Amniotic epithelial cell (primary cell): ENCODE data around the gene BTBD6.
"Not testable (repeated sequence)": the region's sequence is repeated elsewhere in the genome, so short reads cannot be mapped to it uniquely, and the experiment has no call there.

ENCODE experiments used
- DNase-seq: peaks from one replicate; pipeline ENCODE4 v3.0.0-alpha.2; 2010; ENCODE audit warnings: low read depth

The BTBD6 gene

DNA sequence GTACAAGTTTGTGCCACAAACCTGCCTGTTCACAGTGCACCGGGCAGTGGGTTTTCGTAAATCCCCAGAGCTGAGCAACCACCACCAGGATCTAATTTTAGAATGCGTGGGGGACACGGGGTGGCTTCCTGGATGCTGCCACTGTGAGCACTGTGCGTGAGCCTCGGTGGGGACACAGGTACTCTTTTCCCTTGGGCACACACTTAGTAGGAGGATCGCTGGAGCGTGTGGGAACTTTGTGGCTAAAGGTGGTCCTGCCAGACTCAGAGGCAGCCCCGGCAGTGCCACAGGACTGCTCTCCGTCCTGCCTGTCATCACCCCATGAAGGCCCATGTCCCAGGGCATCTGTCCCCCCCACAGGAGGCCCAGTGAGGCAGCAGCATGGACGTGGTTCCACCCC lies 21.1 kb downstream of the BTBD6 start:
- DNase-seq, result no peak

DNA sequence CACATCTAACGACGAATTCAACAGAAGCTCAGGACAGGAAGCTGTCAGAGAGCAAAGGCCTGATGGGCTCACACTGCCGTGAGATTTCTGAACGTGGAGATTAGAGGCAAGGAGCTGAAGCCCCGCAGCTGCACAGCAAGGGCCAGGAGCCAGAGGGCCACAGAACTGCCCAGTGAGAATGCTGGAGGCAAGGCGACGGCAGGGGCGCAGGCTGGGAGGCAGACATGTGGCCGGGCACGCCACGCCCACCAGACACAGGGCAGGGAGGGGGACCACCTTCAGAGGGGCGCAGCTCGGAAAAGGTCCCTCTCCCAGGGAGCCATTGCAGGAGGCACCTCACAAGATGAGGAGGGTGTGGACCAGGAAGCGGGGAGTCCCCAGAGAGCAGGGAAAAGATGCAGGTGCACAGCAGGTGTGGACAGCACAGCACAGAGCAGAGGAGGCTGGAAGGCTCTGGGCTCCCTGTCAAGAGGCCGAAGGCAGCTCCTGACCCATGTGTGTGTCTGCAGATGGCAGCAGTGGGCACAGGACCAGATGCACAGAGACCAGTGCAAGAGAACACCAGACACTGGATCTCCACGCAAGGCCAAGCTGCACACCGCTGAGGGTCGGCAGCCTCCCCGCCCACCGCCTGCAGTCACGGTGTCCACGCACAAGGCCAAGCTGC lies 23.0 kb downstream of the BTBD6 start:
- DNase-seq, result no peak

DNA sequence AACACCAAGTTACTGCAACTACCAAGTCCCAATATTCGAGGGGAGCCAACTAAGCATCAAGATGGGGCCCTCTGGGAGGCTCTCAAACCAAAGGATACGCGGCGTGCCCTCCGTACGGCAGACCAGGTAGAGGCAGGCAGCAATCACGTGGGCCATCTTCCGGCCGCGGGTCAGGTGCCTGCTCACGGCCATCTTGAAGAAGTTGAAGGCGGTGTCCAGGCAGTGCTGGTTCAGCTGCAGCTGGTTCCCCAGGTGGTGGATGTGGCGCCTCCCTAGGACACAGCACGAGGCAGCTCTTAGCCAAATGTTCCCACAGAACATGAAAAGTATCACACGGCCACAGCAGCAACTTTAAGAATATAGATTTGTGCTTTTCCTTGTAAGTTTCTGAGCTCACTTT lies 24.3 kb downstream of the BTBD6 start:
- no peak for DNase-seq

DNA sequence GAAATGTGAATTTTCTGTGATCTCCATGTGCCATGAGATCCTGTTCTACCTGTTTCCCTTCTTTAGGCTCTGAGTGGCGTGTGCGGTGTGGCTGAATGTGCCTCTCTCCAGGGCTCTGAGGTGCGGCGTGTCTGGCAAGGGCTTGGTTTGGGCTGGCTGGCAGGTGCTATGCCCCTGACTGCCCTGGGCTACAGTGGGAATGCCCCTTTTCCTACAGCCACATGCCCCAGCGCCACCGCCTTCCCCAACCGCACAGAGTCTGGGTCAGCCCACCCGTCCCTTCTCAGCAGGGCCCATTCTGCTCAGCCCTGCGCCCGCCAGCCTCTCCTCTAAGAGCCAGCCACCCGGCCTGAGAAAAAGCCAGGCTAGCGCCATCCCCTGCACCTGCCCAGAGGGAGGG lies 24.7 kb downstream of the BTBD6 start:
- DNase-seq, result no peak

DNA sequence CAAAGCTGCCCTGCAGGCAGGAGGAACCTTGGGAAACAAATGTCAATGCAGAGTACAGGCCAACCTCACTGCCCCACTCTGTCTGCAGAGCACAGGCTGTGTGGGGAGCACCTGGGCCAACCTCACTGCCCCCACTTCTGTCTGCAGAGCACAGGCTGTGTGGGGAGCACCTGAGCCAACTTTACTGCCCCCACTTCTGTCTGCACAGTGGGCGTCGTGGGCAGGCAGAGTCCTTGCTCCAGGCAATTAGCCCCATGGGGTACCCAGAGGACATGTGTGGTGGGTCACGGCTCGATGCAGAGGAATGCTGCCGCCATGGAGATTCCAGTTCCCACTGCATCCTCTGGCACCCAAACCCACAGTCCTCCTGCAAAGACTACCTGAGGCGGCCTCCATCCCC lies 26.3 kb downstream of the BTBD6 start:
- DNase-seq, result no peak

DNA sequence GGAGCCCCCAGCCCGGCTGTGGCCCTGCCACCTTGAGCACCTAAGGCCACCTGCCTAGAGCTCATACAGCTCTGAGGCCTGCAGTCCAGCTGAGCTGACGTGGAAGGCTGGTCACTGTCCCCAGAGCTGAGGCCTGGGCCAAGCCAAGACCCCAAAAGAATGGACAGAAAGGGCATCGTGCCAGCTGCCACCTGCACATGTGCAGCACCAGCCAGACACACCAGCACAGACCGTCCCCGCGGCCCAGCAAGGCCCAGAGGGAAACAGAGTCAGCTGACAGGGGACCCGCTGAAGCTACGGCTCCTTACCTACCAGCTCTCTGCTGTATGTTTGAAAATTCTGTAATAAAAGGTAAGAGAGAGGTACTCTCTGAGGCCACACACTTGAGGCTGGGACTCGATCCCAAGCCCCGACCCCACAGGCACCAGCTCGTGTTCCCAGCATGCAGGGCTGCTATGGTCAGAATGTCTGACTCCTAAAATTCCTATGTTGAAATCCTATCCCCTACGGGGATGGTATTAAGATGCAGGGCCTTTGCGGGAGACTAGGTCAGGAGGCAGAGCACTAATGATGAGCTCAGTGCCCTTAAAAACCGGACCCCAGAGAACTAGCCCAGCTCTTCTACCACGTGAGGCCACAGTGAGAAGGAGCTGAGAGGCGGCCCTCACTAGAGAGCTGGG lies 27.1 kb downstream of the BTBD6 start:
- peak; percentile 69 for DNase-seq

DNA sequence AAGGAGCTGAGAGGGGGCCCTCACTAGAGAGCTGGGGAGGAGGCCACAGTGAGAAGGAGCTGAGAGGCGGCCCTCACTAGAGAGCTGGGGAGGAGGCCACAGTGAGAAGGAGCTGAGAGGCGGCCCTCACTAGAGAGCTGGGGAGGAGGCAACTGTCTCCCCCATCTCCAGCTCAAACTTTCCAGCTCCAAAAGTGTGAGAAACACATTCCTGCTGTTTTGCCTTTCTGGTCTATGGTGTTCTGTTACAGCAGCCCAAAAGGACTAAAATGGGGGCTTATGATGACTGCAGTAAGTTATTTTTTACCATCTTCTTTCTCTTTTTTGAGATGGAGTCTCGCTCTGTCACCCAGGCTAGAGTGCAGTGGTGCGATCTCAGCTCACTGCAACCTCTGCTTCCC lies 29.1 kb downstream of the BTBD6 start:
- DNase-seq, result not testable (repeated sequence)

DNA sequence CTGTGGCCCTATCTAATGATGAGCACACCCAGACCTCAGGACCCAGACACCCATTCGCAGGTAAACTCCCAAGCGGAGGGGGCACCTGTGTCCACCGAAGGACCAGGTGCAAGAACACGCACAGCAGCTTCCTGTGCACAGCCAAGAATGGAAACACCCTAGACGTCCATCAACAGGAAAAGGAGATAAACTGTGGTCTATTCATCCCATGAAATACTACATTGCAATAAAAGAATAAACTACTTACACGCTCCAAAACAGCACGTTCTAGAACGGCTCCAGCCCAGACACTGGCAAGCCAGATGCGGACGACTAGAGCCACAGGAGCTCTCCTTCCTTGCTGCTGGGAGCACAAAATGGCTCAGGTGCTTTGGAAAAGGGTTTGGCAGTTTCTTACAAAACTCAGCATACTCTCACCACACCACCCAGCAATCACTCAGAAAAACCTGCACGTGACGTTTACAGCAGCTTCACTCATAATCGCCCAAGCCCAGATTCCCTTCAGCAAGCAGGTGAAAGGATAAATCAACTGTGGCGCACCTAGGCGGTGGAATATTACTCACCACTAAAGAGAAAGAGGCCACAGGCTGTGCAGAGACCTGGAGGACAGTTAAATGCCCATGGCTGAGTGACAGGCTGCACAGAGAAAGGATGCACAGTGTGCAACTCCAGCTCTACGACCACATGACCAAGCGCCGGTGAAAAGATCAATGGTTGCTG lies 31.5 kb downstream of the BTBD6 start:
- DNase-seq, result no peak

DNA sequence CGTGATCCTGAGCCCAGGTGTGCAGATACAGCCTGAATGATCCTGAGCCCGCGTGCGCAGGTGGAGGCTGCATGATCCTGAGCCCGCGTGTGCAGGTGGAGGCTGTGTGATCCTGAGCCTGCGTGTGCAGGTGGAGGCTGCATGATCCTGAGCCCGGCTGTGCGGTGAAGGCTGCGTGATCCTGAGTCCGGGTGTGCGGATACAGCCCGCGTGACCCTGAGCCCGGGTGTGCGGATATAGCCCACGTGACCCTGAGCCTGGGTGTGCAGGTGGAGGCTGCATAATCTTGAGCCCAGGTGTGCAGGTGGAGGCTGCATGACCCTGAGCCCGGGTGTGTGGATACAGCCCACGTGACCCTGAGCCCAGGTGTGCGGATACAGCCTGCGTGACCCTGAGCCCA lies 32.2 kb downstream of the BTBD6 start:
- no peak for DNase-seq

DNA sequence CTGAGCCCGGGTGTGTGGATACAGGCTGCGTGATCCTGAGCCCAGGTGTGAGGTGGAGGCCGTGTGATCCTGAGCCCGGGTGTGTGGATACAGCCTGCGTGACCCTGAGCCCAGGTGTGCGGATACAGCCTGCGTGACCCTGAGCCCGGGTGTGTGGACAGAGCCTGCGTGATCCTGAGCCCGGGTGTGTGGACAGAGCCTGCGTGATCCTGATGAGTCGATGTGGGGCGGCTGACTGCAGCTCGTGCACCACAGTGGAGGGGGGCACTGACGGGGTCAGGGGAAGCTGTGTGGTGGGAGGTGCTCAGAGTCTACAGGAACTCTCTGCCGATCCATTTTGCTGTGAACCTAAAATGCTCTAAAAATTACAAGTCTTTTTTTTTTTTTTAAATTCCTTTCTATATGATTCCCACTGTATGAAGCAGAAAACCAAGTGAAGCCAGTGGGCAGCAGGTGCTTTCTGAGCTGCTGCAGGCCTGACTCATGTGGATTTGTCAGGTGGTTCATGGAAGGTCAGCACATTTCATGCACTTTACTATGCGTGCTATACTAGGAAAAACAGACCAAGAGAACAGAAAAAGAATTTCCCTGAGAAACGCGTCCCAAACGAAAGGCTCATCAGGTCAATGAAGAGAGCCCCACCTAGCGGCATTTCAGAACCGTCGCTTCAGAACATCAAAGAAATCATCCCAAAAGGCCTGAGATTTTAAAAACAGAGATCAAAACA lies 33.2 kb downstream of the BTBD6 start:
- peak; percentile 88 for DNase-seq

DNA sequence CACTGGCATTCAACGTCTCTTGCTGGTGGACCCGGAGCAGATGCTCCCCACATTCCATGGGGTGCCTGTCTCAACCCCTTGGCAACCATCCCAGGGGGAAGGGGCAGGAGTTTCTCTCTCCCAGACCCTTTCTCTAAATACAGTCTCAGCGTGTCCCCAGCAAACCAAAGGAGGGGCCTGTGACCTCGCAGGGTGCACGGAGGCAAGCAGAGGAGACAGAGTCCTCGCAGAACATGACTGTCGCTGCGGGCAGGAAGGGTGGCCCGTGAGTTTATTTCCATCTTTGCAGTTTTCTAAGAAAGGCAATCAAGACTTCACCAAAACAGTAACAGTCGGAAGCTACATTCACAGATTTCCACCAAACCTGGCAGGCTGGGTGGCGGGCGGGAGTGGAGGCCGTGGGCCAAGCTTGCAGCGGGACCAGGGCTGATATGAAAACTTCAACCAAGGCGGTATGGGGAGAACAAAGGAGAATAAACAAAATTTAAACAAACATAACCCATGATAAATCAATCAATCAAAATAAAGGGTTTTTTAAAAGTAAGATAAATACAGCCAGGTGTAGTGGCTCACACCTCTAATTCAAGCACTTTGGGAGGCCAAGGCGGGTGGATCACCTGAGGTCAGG lies 33.9 kb downstream of the BTBD6 start:
- DNase-seq, result no peak

DNA sequence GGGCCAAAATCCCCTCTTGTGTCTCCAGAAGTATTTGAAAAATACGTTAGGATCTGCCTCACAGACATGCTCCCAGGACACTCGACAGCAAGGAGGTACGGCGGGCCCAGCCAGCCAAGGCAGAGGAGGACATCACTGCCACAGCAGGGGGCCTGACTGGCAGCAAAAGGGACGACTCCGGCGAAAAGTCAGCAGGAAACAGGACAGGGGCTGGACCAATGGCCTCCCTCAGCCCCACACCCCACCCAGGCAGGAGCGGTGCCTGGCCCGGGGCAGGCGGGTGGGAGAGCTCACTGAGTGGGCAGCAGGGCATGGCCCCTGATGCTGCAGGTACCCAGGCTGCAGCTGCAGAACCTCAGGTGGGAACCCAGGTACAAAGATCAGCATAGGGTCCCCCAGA lies 34.7 kb downstream of the BTBD6 start:
- no peak for DNase-seq

DNA sequence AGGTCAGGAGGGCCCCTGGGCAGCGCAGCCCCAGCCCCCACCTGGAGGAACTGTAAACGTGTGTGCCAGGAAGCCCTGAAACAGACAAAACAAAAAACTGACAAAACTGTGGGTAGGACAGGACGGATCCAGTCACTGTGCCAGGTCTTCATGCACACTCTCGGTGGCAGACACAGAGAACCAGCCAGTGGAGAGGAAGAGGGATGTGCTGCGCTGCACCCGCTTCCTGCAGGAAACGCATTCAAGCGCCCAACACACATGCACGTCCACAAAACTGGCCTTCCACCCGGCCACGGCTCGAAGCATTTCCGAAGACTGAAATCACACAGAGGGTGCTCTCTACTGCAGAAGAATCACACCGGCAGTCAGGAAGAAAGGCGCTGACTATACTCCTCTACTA lies 35.6 kb downstream of the BTBD6 start:
- no peak for DNase-seq

DNA sequence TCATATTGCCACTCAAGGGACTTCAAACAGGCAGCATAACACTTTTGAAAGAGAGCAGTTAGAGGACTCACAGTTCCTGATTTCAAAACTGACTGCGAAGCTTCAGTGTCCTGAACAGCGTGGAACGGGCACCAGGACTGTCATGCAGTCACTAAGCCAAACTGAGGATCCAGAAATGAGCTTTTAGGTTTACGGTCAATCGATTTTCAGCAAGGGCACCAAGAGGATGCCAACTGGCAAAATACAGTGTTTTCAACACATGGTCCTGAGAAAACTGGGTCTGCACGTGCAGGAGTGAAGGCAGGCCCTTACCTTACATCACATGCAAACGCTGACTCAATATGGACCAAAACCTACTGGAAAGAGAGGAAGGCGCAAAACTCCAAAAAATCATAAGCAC lies 36.8 kb downstream of the BTBD6 start:
- no peak for DNase-seq

DNA sequence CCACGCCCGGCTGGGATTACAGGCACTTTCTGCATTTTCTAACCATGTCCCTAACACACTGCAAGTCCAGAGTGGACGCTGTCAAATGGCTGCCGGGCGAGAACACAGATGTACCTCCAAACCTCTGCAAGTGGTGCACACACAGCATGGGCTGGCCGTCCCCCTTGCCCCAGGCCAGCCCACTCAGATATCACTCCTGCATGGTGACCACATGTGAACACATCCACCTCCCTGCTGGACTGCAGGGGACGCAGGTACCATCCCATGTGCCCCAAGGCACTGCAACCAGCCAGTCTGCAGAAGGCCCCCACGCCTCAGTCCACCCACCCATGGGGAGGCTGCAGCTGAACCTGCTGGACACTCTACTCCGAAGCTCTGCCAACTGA lies 38.4 kb downstream of the BTBD6 start:
- no peak for DNase-seq

DNA sequence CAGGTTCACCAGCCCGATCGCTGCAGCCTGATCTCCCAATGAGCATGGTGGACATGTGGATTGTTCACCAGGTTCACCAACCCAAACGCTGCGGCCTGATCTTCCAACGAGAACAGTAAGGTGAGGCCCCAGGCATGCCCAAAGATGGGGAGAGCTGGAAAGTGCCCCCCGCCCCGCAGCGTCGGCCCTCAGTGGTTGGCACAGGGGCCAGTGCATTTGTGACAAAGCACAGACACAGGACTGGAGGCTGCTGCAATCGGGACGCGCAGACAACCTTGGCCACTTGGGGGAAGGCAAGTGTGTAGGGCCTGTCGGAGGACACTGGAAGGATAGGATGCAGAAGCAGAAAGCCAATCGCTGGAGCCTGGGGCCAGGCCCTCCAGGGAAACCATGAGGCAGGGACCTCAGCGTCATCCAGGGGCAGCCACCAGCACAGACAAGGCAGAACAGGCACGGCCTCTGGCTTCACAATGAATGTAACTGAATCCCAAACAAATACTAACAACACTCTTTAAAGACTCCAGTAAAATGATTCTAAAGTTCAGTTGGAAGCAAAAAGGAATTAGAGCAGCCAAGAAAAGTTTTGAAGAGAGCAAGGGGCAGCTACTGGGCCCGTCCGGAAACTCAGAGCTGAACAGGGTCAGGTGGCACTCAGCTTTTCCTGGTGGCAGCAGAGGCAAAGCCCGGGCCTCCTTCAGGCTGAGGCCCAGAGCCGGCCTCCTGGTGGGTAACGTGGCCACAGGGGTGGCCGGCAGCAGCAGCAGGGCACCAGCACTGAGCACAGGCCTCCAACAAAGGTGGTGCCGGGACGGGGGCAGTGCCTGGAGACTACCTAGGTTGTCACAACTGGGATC lies 39.1 kb downstream of the BTBD6 start:
- no peak for DNase-seq

DNA sequence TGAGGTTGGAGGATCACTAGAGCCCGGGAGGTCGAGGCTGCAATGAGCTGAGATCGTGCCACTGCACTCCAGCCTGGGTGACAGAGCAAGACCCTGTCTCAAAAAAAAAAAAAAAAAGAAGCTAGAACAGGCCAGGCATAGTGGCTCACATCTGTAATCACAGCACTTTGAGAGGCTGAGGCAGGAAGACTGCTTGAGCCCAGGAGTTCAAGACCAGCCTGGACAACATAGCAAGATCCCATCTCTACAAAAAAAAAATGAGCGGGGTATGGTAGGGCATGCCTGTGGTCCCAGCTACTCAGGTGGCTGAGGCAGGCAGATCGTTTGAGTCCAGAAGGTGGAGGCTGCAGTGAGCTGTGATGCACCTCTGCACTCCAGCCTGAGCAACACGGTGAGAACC lies 40.6 kb downstream of the BTBD6 start:
- DNase-seq, result not testable (repeated sequence)

DNA sequence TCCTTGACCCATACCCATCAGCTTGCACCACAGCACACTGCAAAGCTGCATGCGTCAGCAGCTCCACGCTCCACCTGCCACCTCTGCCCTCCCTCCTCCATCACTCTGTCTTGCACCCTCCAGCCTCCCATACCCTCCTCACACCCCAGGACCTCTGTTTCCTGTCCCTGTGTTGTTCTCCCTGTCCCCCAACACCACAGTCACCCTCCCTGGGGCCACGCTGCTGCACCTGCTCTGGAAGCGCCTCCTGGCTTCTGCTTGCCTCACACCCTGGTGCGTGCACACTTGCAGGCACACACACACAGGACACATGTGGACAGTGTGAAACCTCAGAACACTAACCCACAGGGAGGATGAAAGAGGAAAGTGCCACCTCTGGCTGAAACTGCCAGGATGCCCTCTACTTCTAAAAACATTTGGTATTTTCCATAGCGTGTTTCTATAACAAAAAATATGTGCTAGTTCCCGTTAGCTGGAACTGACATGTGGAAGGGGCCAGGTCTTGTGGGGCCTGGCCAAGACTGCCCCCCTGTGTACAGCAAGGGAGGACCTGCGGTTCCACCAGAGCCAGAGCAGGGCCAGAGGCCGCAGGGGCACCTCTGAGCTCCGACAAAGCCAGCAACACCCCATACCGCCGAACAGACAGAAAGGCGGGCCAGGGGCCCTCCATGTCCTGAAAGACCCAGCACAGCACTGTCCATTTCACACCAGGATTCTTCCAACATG lies 42.5 kb downstream of the BTBD6 start:
- peak; percentile 21 for DNase-seq

DNA sequence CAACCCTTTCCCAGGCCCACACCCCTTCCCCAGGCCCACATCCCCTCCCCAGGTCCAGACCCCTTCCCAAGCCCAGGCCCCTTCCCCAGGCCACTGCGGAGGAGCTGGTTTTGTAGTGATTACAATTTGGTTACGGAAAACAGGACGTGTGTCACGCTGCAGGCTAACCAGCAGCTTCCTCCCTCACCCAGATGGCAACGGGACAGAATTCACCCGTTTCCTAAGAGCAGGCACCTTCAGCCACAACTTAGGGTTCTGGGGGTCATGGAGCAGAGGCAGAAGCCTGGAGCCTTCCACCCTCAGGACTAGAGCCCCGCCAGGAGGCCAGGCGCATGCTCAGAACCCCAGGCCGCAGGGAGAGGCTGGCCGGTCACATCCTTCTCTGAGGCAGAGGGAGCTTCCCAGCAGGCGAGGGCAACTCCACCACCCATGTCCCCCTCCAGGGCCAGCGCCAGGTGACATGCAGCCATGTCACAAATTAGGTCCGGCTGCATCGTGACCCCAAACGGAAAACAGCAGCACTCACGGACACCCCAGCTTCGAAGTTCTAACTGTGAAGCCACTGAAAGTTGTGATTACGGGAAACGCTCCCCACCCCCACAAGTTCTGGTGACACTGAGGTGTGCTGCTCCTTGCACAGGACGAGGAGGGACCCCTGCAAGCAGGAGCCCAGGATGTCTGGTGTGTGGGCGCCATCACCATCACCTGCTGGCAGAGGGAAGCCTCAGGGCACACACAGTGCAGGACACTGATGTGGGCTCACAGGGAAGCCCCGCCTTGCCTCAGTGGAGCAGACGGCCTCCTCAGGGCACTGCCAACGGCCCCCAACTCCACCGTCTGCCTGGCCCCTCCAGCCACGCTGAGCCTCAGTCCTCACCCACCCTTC lies 44.7 kb downstream of the BTBD6 start:
- DNase-seq, result no peak

DNA sequence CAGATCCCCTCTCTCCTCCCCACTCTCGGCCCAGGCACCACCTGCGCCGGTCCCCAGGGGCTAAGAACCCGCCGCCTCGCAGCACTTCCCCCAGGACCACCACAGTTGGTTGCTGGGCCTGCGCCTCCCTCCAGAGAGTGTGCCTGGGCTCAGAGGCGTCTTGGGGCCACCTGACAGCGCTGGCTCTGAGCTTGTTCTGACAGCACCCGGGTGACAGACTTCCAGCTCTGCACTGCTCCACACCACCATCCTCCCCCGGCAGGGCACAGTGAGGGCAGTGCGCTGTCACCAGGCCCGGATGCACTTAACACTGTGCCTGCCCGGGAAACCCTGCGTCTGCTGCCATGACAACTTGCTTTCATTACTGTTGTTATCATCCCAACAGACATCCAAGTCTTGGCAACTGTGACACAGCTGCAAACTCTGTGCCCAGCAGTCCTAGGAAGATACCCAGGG lies 45.8 kb downstream of the BTBD6 start:
- no peak for DNase-seq
